H9 (cell line): Measurements from ENCODE around the gene MORC2. TPM values are rescaled to one million over a fixed set of nuclear protein-coding genes. Genes with fewer than 3 reads are reported as not detected.

Source experiments
- DNase-seq: peaks from one replicate; pipeline ENCODE4 v3.0.0-alpha.2; 2017
- H2AFZ ChIP-seq: one replicate; pipeline ENCODE4 v1.6.1; 2013; ENCODE audit warnings: mild to moderate bottlenecking, low read length, control low read depth, moderate library complexity
- H2AK5ac ChIP-seq: 2 replicates; pipeline ENCODE4 v1.6.1; 2013; ENCODE audit warnings: low read length, control low read depth, mixed read lengths; ENCODE audit not compliant: insufficient read length
- H2BK120ac ChIP-seq: one replicate; pipeline ENCODE4 v1.6.1; 2013; ENCODE audit warnings: low read depth, mild to moderate bottlenecking, low read length, control low read depth, inconsistent platforms; ENCODE audit not compliant: poor library complexity, severe bottlenecking
- H2BK12ac ChIP-seq: 2 replicates; pipeline ENCODE4 v1.6.1; 2013; ENCODE audit warnings: low read length, control low read depth, mixed read lengths, low read depth; ENCODE audit not compliant: insufficient read length
- H2BK15ac ChIP-seq: 2 replicates; pipeline ENCODE4 v1.6.1; 2013; ENCODE audit warnings: low read depth, low read length, control low read depth
- H2BK20ac ChIP-seq: one replicate; pipeline ENCODE4 v1.6.1; 2013; ENCODE audit warnings: low read depth, mild to moderate bottlenecking, low read length, control low read depth, inconsistent platforms; ENCODE audit not compliant: poor library complexity, severe bottlenecking
- H2BK5ac ChIP-seq: 2 replicates; pipeline ENCODE4 v1.6.1; 2013; ENCODE audit warnings: low read length, control low read depth, mixed read lengths; ENCODE audit not compliant: insufficient read length
- H3K14ac ChIP-seq: 2 replicates; pipeline ENCODE4 v1.6.1; 2013; ENCODE audit warnings: low read length, control low read depth; ENCODE audit not compliant: insufficient read depth
- H3K18ac ChIP-seq: 2 replicates; pipeline ENCODE4 v1.6.1; 2013; ENCODE audit warnings: low read depth, mild to moderate bottlenecking, mixed read lengths, low read length, control low read depth; ENCODE audit not compliant: insufficient read length
- H3K23ac ChIP-seq: 2 replicates; pipeline ENCODE4 v1.6.1; 2013; ENCODE audit warnings: low read length, control low read depth, mixed read lengths, low read depth; ENCODE audit not compliant: insufficient read length
- H3K23me2 ChIP-seq: 2 replicates; pipeline ENCODE4 v1.6.1; 2013; ENCODE audit warnings: low read depth, mild to moderate bottlenecking, mixed read lengths, low read length, control low read depth; ENCODE audit not compliant: insufficient read length, poor library complexity, severe bottlenecking
- H3K27ac ChIP-seq: 2 replicates; pipeline ENCODE4 v1.5.1; 2013; ENCODE audit warnings: low read length, control low read depth, mixed read lengths, low read depth; ENCODE audit not compliant: insufficient read length
- H3K27me3 ChIP-seq: 2 replicates; pipeline ENCODE4 v1.6.1; 2013; ENCODE audit warnings: low read length, control low read depth, inconsistent platforms; ENCODE audit not compliant: insufficient read depth
- H3K4ac ChIP-seq: 2 replicates; pipeline ENCODE4 v1.6.1; 2013; ENCODE audit warnings: low read depth, mild to moderate bottlenecking, control low read depth, inconsistent platforms, low read length, moderate library complexity
- H3K4me1 ChIP-seq: 2 replicates; pipeline ENCODE4 v1.6.1; 2013; ENCODE audit warnings: low read length, control low read depth, inconsistent platforms; ENCODE audit not compliant: insufficient read depth
- H3K4me2 ChIP-seq: 2 replicates; pipeline ENCODE4 v1.6.1; 2013; ENCODE audit warnings: low read length, control low read depth, mixed read lengths; ENCODE audit not compliant: insufficient read length, insufficient read depth
- H3K56ac ChIP-seq: 2 replicates; pipeline ENCODE4 v1.6.1; 2013; ENCODE audit warnings: low read depth, mild to moderate bottlenecking, mixed read lengths, low read length, control low read depth; ENCODE audit not compliant: insufficient read length
- H3K79me1 ChIP-seq: 2 replicates; pipeline ENCODE4 v1.6.1; 2013; ENCODE audit warnings: low read depth, mild to moderate bottlenecking, moderate library complexity, low read length, control low read depth, inconsistent platforms; ENCODE audit not compliant: insufficient read depth, poor library complexity, severe bottlenecking
- H3K79me2 ChIP-seq: 2 replicates; pipeline ENCODE4 v1.6.1; 2013; ENCODE audit warnings: low read length, control low read depth, inconsistent platforms; ENCODE audit not compliant: insufficient read depth
- H3K9ac ChIP-seq: 2 replicates; pipeline ENCODE4 v1.6.1; 2013; ENCODE audit warnings: low read length, control low read depth, mixed read lengths; ENCODE audit not compliant: insufficient read length; ENCODE audit errors: extremely low read depth
- H3K9me3 ChIP-seq: one replicate; pipeline ENCODE4 v1.6.1; 2013; ENCODE audit warnings: low read depth, low read length, inconsistent platforms; ENCODE audit not compliant: control insufficient read depth
- H3T11ph ChIP-seq: one replicate; pipeline ENCODE4 v1.6.1; 2013; ENCODE audit warnings: mild to moderate bottlenecking, low read length, control low read depth, inconsistent platforms
- H4K20me1 ChIP-seq: one replicate; pipeline ENCODE4 v1.6.1; 2013; ENCODE audit not compliant: control insufficient read depth, insufficient read length, insufficient read depth
- H4K5ac ChIP-seq: 2 replicates; pipeline ENCODE4 v1.6.1; 2013; ENCODE audit warnings: low read depth, mild to moderate bottlenecking, mixed read lengths, low read length, control low read depth; ENCODE audit not compliant: insufficient read length
- H4K8ac ChIP-seq: replicated peaks from 2 replicates; pipeline ENCODE4 v1.6.1; 2013; ENCODE audit warnings: low read length, control low read depth, mixed read lengths, low read depth; ENCODE audit not compliant: insufficient read length
- H4K91ac ChIP-seq: 2 replicates; pipeline ENCODE4 v1.6.1; 2013; ENCODE audit warnings: low read depth, mild to moderate bottlenecking, moderate library complexity, mixed read lengths, low read length, control low read depth; ENCODE audit not compliant: insufficient read length
- H3K27ac Mint-ChIP-seq, 3 experiments: 2 replicates in 2 of 3; 3 replicates in 1 of 3; pipeline ENCODE4 v1.8.0; 2020 to 2021; ENCODE audit warnings: mixed read lengths in 3 of 3, mild to moderate bottlenecking in 1 of 3, moderate library complexity in 1 of 3
- H3K27me3 Mint-ChIP-seq: 2 replicates; pipeline ENCODE4 v1.8.0; 2021; ENCODE audit warnings: low read depth, mild to moderate bottlenecking, moderate library complexity, mixed read lengths
- H3K36me3 Mint-ChIP-seq, 3 experiments: 2 replicates in 2 of 3; 3 replicates in 1 of 3; pipeline ENCODE4 v1.8.0; 2020 to 2021; ENCODE audit warnings: low read depth in 3 of 3, mixed read lengths in 3 of 3; ENCODE audit not compliant: insufficient read depth in 1 of 3
- H3K4me1 Mint-ChIP-seq, 2 experiments: 2 replicates each; pipeline ENCODE4 v1.8.0; 2020; ENCODE audit warnings: mixed read lengths in 2 of 2
- H3K4me3 Mint-ChIP-seq, 2 experiments: 2 replicates in 1 of 2; 3 replicates in 1 of 2; pipeline ENCODE4 v1.8.0; 2020 to 2021; ENCODE audit warnings: mild to moderate bottlenecking in 2 of 2, mixed read lengths in 2 of 2, moderate library complexity in 1 of 2
- H3K9me3 Mint-ChIP-seq, 2 experiments: 2 replicates in 1 of 2; 3 replicates in 1 of 2; pipeline ENCODE4 v1.8.0; 2020; ENCODE audit warnings: mild to moderate bottlenecking in 2 of 2, mixed read lengths in 2 of 2, moderate library complexity in 1 of 2
- WGBS: extraction: QIAGEN DNeasy Blood & Tissue Kit; methylation state at CpG from one replicate; pipeline ENCODE4 v1.1.7; 2013; ENCODE audit warnings: missing lambda C conversion rate, low lambda C conversion rate, mixed read lengths; ENCODE audit not compliant: insufficient read length; ENCODE audit errors: extremely low coverage; 5-methylcytosine and 5-hydroxymethylcytosine counted together
- total RNA-seq: library from RNA; stranded (reverse); gene quantifications from 2 replicates; pipeline ENCODE4 v1.2.1, GENCODE V29; 2021
- TF ChIP-seq, protein P1 (sequence below): fragments of 200-600 bp; sonication (generic); conservative IDR thresholded peaks from 3 replicates; pipeline ENCODE4 v1.8.0; 2021; ENCODE audit warnings: antibody characterized with exemption, mild to moderate bottlenecking

Gene MORC2
- total RNA-seq, 1 experiment from 2014 or later, result 37.4 TPM

DNA sequence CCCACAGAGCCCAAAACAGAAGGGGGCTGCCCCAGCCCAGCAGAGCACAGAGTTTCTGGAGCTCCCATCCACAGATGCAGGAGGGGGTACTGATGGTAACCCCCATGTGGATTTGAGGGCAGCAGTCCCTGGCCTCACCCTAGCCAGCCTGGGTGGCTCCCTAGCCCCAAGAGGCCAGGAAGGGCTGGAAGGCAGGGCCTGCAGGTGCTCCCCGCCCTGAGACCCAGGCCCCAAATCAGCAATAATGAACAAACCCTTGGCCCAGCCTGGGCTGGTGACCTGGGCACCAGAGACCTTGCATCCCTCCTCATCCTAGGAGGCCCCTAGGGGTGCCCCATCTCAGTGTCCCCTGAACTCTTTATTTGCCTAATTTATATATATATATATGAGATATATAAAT is 61.6 kb downstream of the MORC2 start:
- Histone ChIP-seq H3K79me1 (no peaks in the 10 kb centered on the region), H3K9me3 (no peaks in the 10 kb centered on the region), H3K18ac (no peak overlapping the region), H4K91ac (no peak overlapping the region), H4K5ac (no peak overlapping the region), H2BK15ac (no peak overlapping the region), H4K20me1 (no peaks in the 10 kb centered on the region), H3K9ac (no peak overlapping the region), H3K27ac (no peak overlapping the region), H3K4me2 (no peak overlapping the region), H3K79me2 (no peaks in the 10 kb centered on the region), H3K23me2 (no peaks in the 10 kb centered on the region), H3K27me3 (no peaks in the 10 kb centered on the region), H3K56ac (no peak overlapping the region), H2BK12ac (no peak overlapping the region), H2BK5ac (no peak overlapping the region), H2AFZ (no peak overlapping the region), H3K14ac (no peak overlapping the region; the same call in 1 of the 2 replicates), H3T11ph (no peak overlapping the region), H2AK5ac (no peak overlapping the region), H4K8ac (no peak overlapping the region), H2BK20ac (no peak overlapping the region), H3K4ac (no peak overlapping the region), H3K4me1 (no peaks in the 10 kb centered on the region), H2BK120ac (no peak overlapping the region), H3K23ac (no peak overlapping the region)
- WGBS, result no CpG with 5 or more reads among the region's 1 CpG
- H3K9me3 Mint-ChIP-seq, result no peaks in the 10 kb centered on the region
- TF ChIP-seq, protein P1, sequence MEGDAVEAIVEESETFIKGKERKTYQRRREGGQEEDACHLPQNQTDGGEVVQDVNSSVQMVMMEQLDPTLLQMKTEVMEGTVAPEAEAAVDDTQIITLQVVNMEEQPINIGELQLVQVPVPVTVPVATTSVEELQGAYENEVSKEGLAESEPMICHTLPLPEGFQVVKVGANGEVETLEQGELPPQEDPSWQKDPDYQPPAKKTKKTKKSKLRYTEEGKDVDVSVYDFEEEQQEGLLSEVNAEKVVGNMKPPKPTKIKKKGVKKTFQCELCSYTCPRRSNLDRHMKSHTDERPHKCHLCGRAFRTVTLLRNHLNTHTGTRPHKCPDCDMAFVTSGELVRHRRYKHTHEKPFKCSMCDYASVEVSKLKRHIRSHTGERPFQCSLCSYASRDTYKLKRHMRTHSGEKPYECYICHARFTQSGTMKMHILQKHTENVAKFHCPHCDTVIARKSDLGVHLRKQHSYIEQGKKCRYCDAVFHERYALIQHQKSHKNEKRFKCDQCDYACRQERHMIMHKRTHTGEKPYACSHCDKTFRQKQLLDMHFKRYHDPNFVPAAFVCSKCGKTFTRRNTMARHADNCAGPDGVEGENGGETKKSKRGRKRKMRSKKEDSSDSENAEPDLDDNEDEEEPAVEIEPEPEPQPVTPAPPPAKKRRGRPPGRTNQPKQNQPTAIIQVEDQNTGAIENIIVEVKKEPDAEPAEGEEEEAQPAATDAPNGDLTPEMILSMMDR, result no peak
- H3K27me3 Mint-ChIP-seq, result no peaks in the 10 kb centered on the region
- H3K4me3 Mint-ChIP-seq, result no peak overlapping the region
- H3K36me3 Mint-ChIP-seq, result peaks cover 12 to 34% (median 23%) of the 10 kb centered on the region in 3 experiments; a peak in 6 of 7 replicates
- H3K4me1 Mint-ChIP-seq, result no peaks in the 10 kb centered on the region
- H3K27ac Mint-ChIP-seq, result no peak overlapping the region
- no peak for DNase-seq
